HepG2 (cell line): ENCODE measurements around the gene TMEM253. TPM values are rescaled to one million over a fixed set of nuclear protein-coding genes. Genes with fewer than 3 reads are reported as not detected.

Source experiments
- ARID4A ChIP-seq: sonication (generic); formaldehyde crosslinking; IDR thresholded peaks from 2 replicates; pipeline ENCODE4 v1.5.0; 2020; ENCODE audit warnings: mild to moderate bottlenecking, missing genetic modification reagents, borderline replicate concordance
- GATAD2A ChIP-seq: IDR thresholded peaks from 2 replicates; pipeline ENCODE4 v1.6.1; 2016
- HNF1A ChIP-seq, 2 experiments: sonication (generic) in 1 of 2; formaldehyde crosslinking in 1 of 2; IDR thresholded peaks; 2 replicates each; pipeline versions ENCODE4 v1.4.0 to v1.6.1; 2016 to 2020; ENCODE audit warnings: borderline replicate concordance in 1 of 2, low read depth in 1 of 2, mild to moderate bottlenecking in 1 of 2, missing genetic modification reagents in 1 of 2
- PHF20 ChIP-seq: sonication (generic); formaldehyde crosslinking; IDR thresholded peaks from 2 replicates; pipeline ENCODE4 v1.5.0; 2020; ENCODE audit warnings: mild to moderate bottlenecking, missing genetic modification reagents
- TMF1 ChIP-seq: sonication (generic); formaldehyde crosslinking; IDR thresholded peaks from 2 replicates; pipeline ENCODE4 v1.8.1; 2022; ENCODE audit warnings: low read depth, missing genetic modification reagents
- ZNF329 ChIP-seq: sonication (generic); formaldehyde crosslinking; IDR thresholded peaks from 2 replicates; pipeline ENCODE4 v1.9.0; 2021; ENCODE audit warnings: low read depth, mild to moderate bottlenecking, missing genetic modification reagents
- ZNF432 ChIP-seq: sonication (generic); formaldehyde crosslinking; IDR thresholded peaks from 2 replicates; pipeline ENCODE4 v1.5.0; 2020; ENCODE audit warnings: missing genetic modification reagents, mild to moderate bottlenecking, borderline replicate concordance
- ZNF609 ChIP-seq: sonication (generic); formaldehyde crosslinking; IDR thresholded peaks from 2 replicates; pipeline ENCODE4 v1.4.0; 2020; ENCODE audit warnings: mild to moderate bottlenecking, missing genetic modification reagents, borderline replicate concordance
- ZNF615 ChIP-seq: sonication (generic); formaldehyde crosslinking; IDR thresholded peaks from 2 replicates; pipeline ENCODE4 v1.5.0; 2020; ENCODE audit warnings: mild to moderate bottlenecking, missing genetic modification reagents, borderline replicate concordance
- ZNF687 ChIP-seq: sonication (generic); formaldehyde crosslinking; IDR thresholded peaks from 2 replicates; pipeline ENCODE4 v1.5.1; 2020; ENCODE audit warnings: mild to moderate bottlenecking, missing genetic modification reagents, moderate library complexity
- polyA plus RNA-seq, 8 experiments: library from polyadenylated mRNA; depleted of rRNA in 3 of 8; stranded (reverse) in 7 of 8; unstranded in 1 of 8; fragments of >200 nt; fragmentation: Illumina TruSeq in 4 of 8; extraction: Trizol in 4 of 8; gene quantifications; 2 replicates each; pipeline versions ENCODE4 v1.2.1 to v1.2.3, GENCODE V29; 2011 to 2016; ENCODE audit warnings: low read depth in 4 of 8, missing spikeins in 1 of 8, mixed read lengths in 1 of 8; ENCODE audit not compliant: insufficient read depth in 1 of 8
- total RNA-seq, 5 experiments: library from RNA; depleted of rRNA; stranded (reverse); fragments of >200 nt; fragmentation: Illumina TruSeq; extraction: Trizol; gene quantifications; 2 replicates each; pipeline ENCODE4 v1.2.3, GENCODE V29; 2016; ENCODE audit warnings: low read depth in 1 of 5

Gene TMEM253
- total and polyA plus RNA-seq, 2 of the 13 experiments (the other 11 are each of a cell fraction or from before 2014, with no cell fraction given): 0.29 to 0.45 TPM

GRCh38 chr14:21058903-21059302, 42.0 kb upstream of the TMEM253 start (continued):
- no peak for TF ChIP-seq ZNF609 (CRISPR knock-in tag)
- TF ChIP-seq TMF1 (CRISPR knock-in tag): no peak
- peak; percentile 32; the same call in 1 of the 2 replicates for TF ChIP-seq ARID4A
- TF ChIP-seq ZNF329: no peak
- no peak for TF ChIP-seq HNF1A (IDR thresholded peaks at IDR 0.05; ENCODE audit: low read depth)
- TF ChIP-seq HNF1A (CRISPR knock-in tag; IDR thresholded peaks at IDR 0.05; ENCODE audit: borderline replicate concordance): no peak
- peak; percentile 40; the same call in 1 of the 2 replicates for TF ChIP-seq PHF20 (CRISPR knock-in tag)
- 0 out of 2 replicates have a peak, but pooled peaks have one; percentile 23 for TF ChIP-seq GATAD2A (CRISPR knock-in tag)
- TF ChIP-seq ZNF432 (CRISPR knock-in tag): no peak
- no peak for TF ChIP-seq ZNF615 (CRISPR knock-in tag)
- TF ChIP-seq ZNF687 (CRISPR knock-in tag): peak; percentile 75
